ENCODE data around the gene ISCA2.

The ISCA2 gene

GRCh38 chr14:74472601-74473000, 21.0 kb upstream of the ISCA2 start:
- no peak overlapping the region for H3K9ac ChIP-seq (ENCODE audit: low read length)
- no peak overlapping the region for H2AFZ ChIP-seq (ENCODE audit: low read length)
- H3K4me1 ChIP-seq (ENCODE audit: low read length): no peaks in the 10 kb centered on the region
- H4K20me1 ChIP-seq (ENCODE audit: insufficient read depth, low read length): no peaks in the 10 kb centered on the region
- H3K36me3 ChIP-seq (replicated peaks; ENCODE audit: insufficient read depth, low read length): no peaks in the 10 kb centered on the region
- H3K27ac ChIP-seq (ENCODE audit: low read length): no peak overlapping the region
- no peaks in the 10 kb centered on the region for H3F3A ChIP-seq (ENCODE audit: insufficient read depth, low read length)
- no peaks in the 10 kb centered on the region for H3K27me3 ChIP-seq (replicated peaks; ENCODE audit: insufficient read depth, low read length)
- DNase-seq: no peak
- no peaks in the 10 kb centered on the region for H3K9me3 ChIP-seq (replicated peaks; ENCODE audit: insufficient read depth, low read length)
- no peaks in the 10 kb centered on the region for H3K79me2 ChIP-seq (ENCODE audit: low read length)
- H3K4me3 ChIP-seq (ENCODE audit: low read length): no peak overlapping the region
- no peak overlapping the region for H3K4me2 ChIP-seq (ENCODE audit: low read depth, low read length)
- TF ChIP-seq EZH2 (optimal IDR thresholded peaks at IDR 0.05; ENCODE audit: low read depth, low read length): no peak
- no peak for TF ChIP-seq CTCF (IDR thresholded peaks at IDR 0.05; ENCODE audit: low read length)
- H3K9me2 ChIP-seq (replicated peaks; ENCODE audit: insufficient read depth, low read length): no peaks in the 10 kb centered on the region

- no peak overlapping the region for H3K27ac ChIP-seq (ENCODE audit: low read length)
- H2AFZ ChIP-seq (ENCODE audit: low read length): no peak overlapping the region
- H3K9me3 ChIP-seq (replicated peaks; ENCODE audit: insufficient read depth, low read length): no peaks in the 10 kb centered on the region
- no peaks in the 10 kb centered on the region for H3K9me2 ChIP-seq (replicated peaks; ENCODE audit: insufficient read depth, low read length)
- H3K4me2 ChIP-seq (ENCODE audit: low read depth, low read length): no peak overlapping the region
- no peaks in the 10 kb centered on the region for H3K79me2 ChIP-seq (ENCODE audit: low read length)
- no peaks in the 10 kb centered on the region for H3K4me1 ChIP-seq (ENCODE audit: low read length)
- H3K36me3 ChIP-seq (replicated peaks; ENCODE audit: insufficient read depth, low read length): no peaks in the 10 kb centered on the region
- H3F3A ChIP-seq (ENCODE audit: insufficient read depth, low read length): no peaks in the 10 kb centered on the region
- TF ChIP-seq CTCF (IDR thresholded peaks at IDR 0.05; ENCODE audit: low read length): no peak
- no peak for TF ChIP-seq EZH2phosphoT487 (IDR thresholded peaks at IDR 0.05; ENCODE audit: low read length)
- TF ChIP-seq EZH2 (optimal IDR thresholded peaks at IDR 0.05; ENCODE audit: low read depth, low read length): no peak
- no peak overlapping the region for H3K9ac ChIP-seq (ENCODE audit: low read length)
- no peaks in the 10 kb centered on the region for H4K20me1 ChIP-seq (ENCODE audit: insufficient read depth, low read length)
- no peak overlapping the region for H3K4me3 ChIP-seq (ENCODE audit: low read length)
- no peak for DNase-seq
- H3K27me3 ChIP-seq (replicated peaks; ENCODE audit: insufficient read depth, low read length): no peaks in the 10 kb centered on the region
Observed at GRCh38 chr14:74474376-74474775, 19.2 kb upstream of the ISCA2 start.

GRCh38 chr14:74475678-74476077, 17.9 kb upstream of the ISCA2 start:
- H4K20me1 ChIP-seq (ENCODE audit: insufficient read depth, low read length): no peaks in the 10 kb centered on the region
- H3K27me3 ChIP-seq (replicated peaks; ENCODE audit: insufficient read depth, low read length): no peaks in the 10 kb centered on the region
- no peak overlapping the region for H3K4me2 ChIP-seq (ENCODE audit: low read depth, low read length)
- no peaks in the 10 kb centered on the region for H3F3A ChIP-seq (ENCODE audit: insufficient read depth, low read length)
- no peaks in the 10 kb centered on the region for H3K9me2 ChIP-seq (replicated peaks; ENCODE audit: insufficient read depth, low read length)
- H2AFZ ChIP-seq (ENCODE audit: low read length): no peak overlapping the region
- H3K4me1 ChIP-seq (ENCODE audit: low read length): no peaks in the 10 kb centered on the region
- no peaks in the 10 kb centered on the region for H3K9me3 ChIP-seq (replicated peaks; ENCODE audit: insufficient read depth, low read length)
- TF ChIP-seq EZH2 (optimal IDR thresholded peaks at IDR 0.05; ENCODE audit: low read depth, low read length) (no peak), EZH2phosphoT487 (IDR thresholded peaks at IDR 0.05; ENCODE audit: low read length) (no peak), CTCF (IDR thresholded peaks at IDR 0.05; ENCODE audit: low read length) (no peak)
- H3K27ac ChIP-seq (ENCODE audit: low read length): no peak overlapping the region
- H3K4me3 ChIP-seq (ENCODE audit: low read length): no peak overlapping the region
- DNase-seq: no peak
- H3K79me2 ChIP-seq (ENCODE audit: low read length): no peaks in the 10 kb centered on the region
- H3K9ac ChIP-seq (ENCODE audit: low read length): no peak overlapping the region
- H3K36me3 ChIP-seq (replicated peaks; ENCODE audit: insufficient read depth, low read length): no peaks in the 10 kb centered on the region
